Calu3 (cell line): ENCODE measurements around the gene PPP2R2B. TPM values are rescaled to one million over a fixed set of nuclear protein-coding genes. Genes with fewer than 3 reads are reported as not detected.

Source experiments
- Bru-seq: library from RNA; stranded (reverse); fragments of 400-500 nt; gene quantifications from one replicate; lab custom pipeline; 2021; lab: Mats Ljungman, UMichigan
- BruChase-seq, 2 experiments: library from RNA; stranded (reverse); fragments of 400-500 nt; gene quantifications; one replicate each; lab custom pipeline; 2021; lab: Mats Ljungman, UMichigan
- BruUV-seq: library from RNA; stranded (reverse); fragments of 400-500 nt; replicated peaks from 2 replicates; lab custom pipeline; 2021; lab: Mats Ljungman, UMichigan
- CTCF ChIA-PET: fragments of 300-600 bp; sonication (Branson Sonifier 250); formaldehyde crosslinking; loops from one replicate; lab custom pipeline; 2022; ENCODE audit warnings: antibody characterized with exemption; lab: Charles Lee
- DNase-seq: peaks from one replicate; pipeline ENCODE4 v3.0.0; 2022
- H3K27ac Mint-ChIP-seq: one replicate; pipeline ENCODE4 v1.8.0; 2022; ENCODE audit warnings: mixed read lengths; ENCODE audit not compliant: unreplicated experiment
- H3K27me3 Mint-ChIP-seq: one replicate; pipeline ENCODE4 v1.8.0; 2022; ENCODE audit warnings: mixed read lengths; ENCODE audit not compliant: unreplicated experiment
- H3K36me3 Mint-ChIP-seq: one replicate; pipeline ENCODE4 v1.8.0; 2022; ENCODE audit warnings: mild to moderate bottlenecking, moderate library complexity, mixed read lengths; ENCODE audit not compliant: insufficient read depth, unreplicated experiment
- H3K4me1 Mint-ChIP-seq: one replicate; pipeline ENCODE4 v1.8.0; 2022; ENCODE audit warnings: mild to moderate bottlenecking, low read depth, mixed read lengths; ENCODE audit not compliant: unreplicated experiment
- H3K4me3 Mint-ChIP-seq: one replicate; pipeline ENCODE4 v1.8.0; 2022; ENCODE audit warnings: mild to moderate bottlenecking, low read depth, moderate library complexity, mixed read lengths; ENCODE audit not compliant: unreplicated experiment
- H3K9me3 Mint-ChIP-seq: one replicate; pipeline ENCODE4 v1.8.0; 2022; ENCODE audit warnings: low read depth, mixed read lengths; ENCODE audit not compliant: unreplicated experiment
- CTCF ChIP-seq: fragments of 200-600 bp; IDR thresholded peaks from one replicate; pipeline ENCODE4 v1.8.0; 2022; ENCODE audit warnings: antibody characterized with exemption; ENCODE audit not compliant: unreplicated experiment
- intact Hi-C: fragments of 100-400 bp; cut with micrococcal nuclease; formaldehyde crosslinking; loops from one replicate; pipeline ENCODE4 v1.10.0; 2022; ENCODE audit not compliant: unreplicated experiment
- long read RNA-seq: library from polyadenylated mRNA; stranded (forward); transcript quantifications from one replicate; pipeline ENCODE4 v2.0.0, GENCODE V29; 2022
- total RNA-seq: library from RNA; stranded (reverse); gene quantifications from 2 replicates; pipeline ENCODE4 v1.2.3, GENCODE V29; 2022

The PPP2R2B gene
- total RNA-seq, result 1.2 TPM in 1 of 2 replicates, not detected in the other
- percentile 7 among the genes with signal in this experiment for Bru-seq, nascent RNA
- BruChase-seq, experiment 1, labeled RNA remaining after a 6-hour chase, result percentile 5 among the genes with signal in this experiment
- percentile 6 among the genes with signal in this experiment for BruChase-seq, experiment 2, labeled RNA remaining after a 2-hour chase
- long read RNA-seq, result 0 reads

GRCh38 chr5:146878476-146879172 is at the start of gene PPP2R2B:
Gene PPP2R2B, minus strand, starts transcription at chr5:146878757.
- no peak for TF ChIP-seq CTCF
- Mint-ChIP-seq H3K27ac (no peak within 1 kb of the TSS), H3K4me3 (peak within 1 kb of the TSS; percentile 71), H3K4me1 (no peaks in the 10 kb centered on the region), H3K36me3 (peaks cover 11% of the 10 kb centered on the region), H3K27me3 (peaks cover 63% of the 10 kb centered on the region), H3K9me3 (no peaks in the 10 kb centered on the region)
- intact Hi-C loops, result no loop called here
- DNase-seq, result peak; percentile 51
- BruUV-seq, result no TSS peak
- CTCF ChIA-PET, result no interaction called here

DNA sequence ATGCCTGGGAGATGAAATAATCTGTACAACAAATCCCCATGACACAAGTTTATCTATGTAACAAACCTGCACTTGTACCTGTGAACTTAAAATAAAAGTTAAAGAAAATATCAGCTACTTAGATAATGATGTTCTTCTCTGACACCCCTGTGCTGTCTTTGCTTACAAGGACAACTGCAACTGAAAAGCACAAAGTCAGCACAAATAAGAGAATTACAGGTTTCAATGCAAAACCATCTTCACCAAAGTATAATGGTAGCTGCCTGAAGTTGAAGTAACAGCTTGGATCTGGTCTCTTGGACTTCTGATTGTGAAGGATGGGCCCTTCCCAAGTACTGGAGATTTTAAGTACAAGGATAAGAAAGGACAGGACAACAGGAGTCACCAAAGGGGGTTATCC is 45.6 kb upstream of the PPP2R2B start:
- no TSS peak for BruUV-seq
- Mint-ChIP-seq H3K4me1 (no peaks in the 10 kb centered on the region), H3K27ac (no peak overlapping the region), H3K4me3 (no peak overlapping the region), H3K27me3 (peaks cover 33% of the 10 kb centered on the region), H3K9me3 (no peaks in the 10 kb centered on the region), H3K36me3 (no peaks in the 10 kb centered on the region)
- CTCF ChIA-PET, result no interaction called here
- TF ChIP-seq CTCF, result no peak
- DNase-seq, result no peak
- intact Hi-C loops, result no loop called here

GRCh38 chr5:146921225-146921624 is 42.7 kb upstream of the PPP2R2B start:
- no peaks in the 10 kb centered on the region for H3K36me3 Mint-ChIP-seq
- no peak for TF ChIP-seq CTCF
- BruUV-seq, result no TSS peak
- DNase-seq, result no peak
- H3K27me3 Mint-ChIP-seq, result peaks cover 25% of the 10 kb centered on the region
- intact Hi-C loops, result no loop called here
- no peak overlapping the region for H3K27ac Mint-ChIP-seq
- H3K4me3 Mint-ChIP-seq, result no peak overlapping the region
- CTCF ChIA-PET, result no interaction called here
- H3K4me1 Mint-ChIP-seq, result no peaks in the 10 kb centered on the region
- no peaks in the 10 kb centered on the region for H3K9me3 Mint-ChIP-seq

DNA sequence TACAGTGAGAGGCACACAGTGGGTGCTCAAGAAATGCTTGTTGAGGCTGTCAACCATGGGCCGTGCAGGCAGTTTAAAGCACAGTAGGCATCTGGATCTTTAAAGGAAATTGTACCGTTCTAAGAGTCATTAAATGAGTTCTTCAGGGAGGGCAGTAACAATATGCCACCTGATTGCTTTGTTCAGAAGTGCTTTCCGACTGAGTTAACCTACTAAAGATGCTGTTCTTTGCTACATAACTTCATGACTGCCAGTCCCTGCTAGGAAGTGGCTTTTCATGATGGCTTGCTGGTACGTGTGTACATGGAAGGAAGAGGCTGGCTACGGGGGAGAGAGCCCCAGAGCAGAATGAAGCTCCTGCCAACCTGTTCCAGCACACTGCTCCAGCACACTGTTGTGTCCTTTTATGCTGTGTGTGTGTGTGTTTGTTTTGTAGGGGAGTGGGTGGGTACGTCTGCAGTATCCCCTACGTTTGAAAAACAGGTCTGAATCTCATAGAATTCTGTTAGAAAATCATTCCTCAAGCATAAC is 41.9 kb upstream of the PPP2R2B start:
- BruUV-seq, result no TSS peak
- no peak for TF ChIP-seq CTCF
- CTCF ChIA-PET, result no interaction called here
- Mint-ChIP-seq H3K4me1 (peaks cover 4% of the 10 kb centered on the region), H3K27ac (no peak overlapping the region), H3K9me3 (no peaks in the 10 kb centered on the region), H3K36me3 (no peaks in the 10 kb centered on the region), H3K4me3 (no peak overlapping the region), H3K27me3 (peaks cover 25% of the 10 kb centered on the region)
- DNase-seq, result no peak
- intact Hi-C loops, result no loop called here
